Measurements from ENCODE around the gene STARD9. TPM values are rescaled to one million over a fixed set of nuclear protein-coding genes. Genes with fewer than 3 reads are reported as not detected.

The STARD9 gene
- total RNA-seq, 1 experiment from 2014 or later = 0.92 TPM

- no peaks in the 10 kb centered on the region for H3K36me3 Mint-ChIP-seq (ENCODE audit: insufficient read depth, unreplicated experiment)
- CTCF ChIA-PET = no interaction called here
- no peaks in the 10 kb centered on the region for H3K27me3 Mint-ChIP-seq (ENCODE audit: unreplicated experiment)
- no peak for TF ChIP-seq CTCF (IDR thresholded peaks at IDR 0.05; ENCODE audit: unreplicated experiment)
- no peak overlapping the region for H3K4me3 Mint-ChIP-seq (ENCODE audit: low read depth, unreplicated experiment)
- H3K4me1 Mint-ChIP-seq (ENCODE audit: low read depth, unreplicated experiment) = no peaks in the 10 kb centered on the region
- DNase-seq = no peak
- peaks cover 3% of the 10 kb centered on the region for H3K9me3 Mint-ChIP-seq (ENCODE audit: low read depth, unreplicated experiment)
- H3K27ac Mint-ChIP-seq (ENCODE audit: unreplicated experiment) = no peak overlapping the region
- no TSS peak for BruUV-seq (replicated peaks)
- intact Hi-C loops (cut with micrococcal nuclease; ENCODE audit: unreplicated experiment) = no loop called here
Observed at GRCh38 chr15:42705336-42705735, 129.9 kb downstream of the STARD9 start.

- H3K27me3 Mint-ChIP-seq (ENCODE audit: unreplicated experiment) = no peaks in the 10 kb centered on the region
- no peaks in the 10 kb centered on the region for H3K36me3 Mint-ChIP-seq (ENCODE audit: insufficient read depth, unreplicated experiment)
- no peaks in the 10 kb centered on the region for H3K4me1 Mint-ChIP-seq (ENCODE audit: low read depth, unreplicated experiment)
- CTCF ChIA-PET = interaction anchor here (0.6 kb wide), 1 partner anchor 312 kb away, joined by 3 read pairs; no protein-coding TSS in a partner anchor
- no peak for TF ChIP-seq CTCF (IDR thresholded peaks at IDR 0.05; ENCODE audit: unreplicated experiment)
- intact Hi-C loops (cut with micrococcal nuclease; ENCODE audit: unreplicated experiment) = no loop called here
- H3K9me3 Mint-ChIP-seq (ENCODE audit: low read depth, unreplicated experiment) = no peaks in the 10 kb centered on the region
- H3K27ac Mint-ChIP-seq (ENCODE audit: unreplicated experiment) = no peak overlapping the region
- no TSS peak for BruUV-seq (replicated peaks)
- H3K4me3 Mint-ChIP-seq (ENCODE audit: low read depth, unreplicated experiment) = no peak overlapping the region
- no peak for DNase-seq
Observed at GRCh38 chr15:42707068-42707467, 131.7 kb downstream of the STARD9 start.

- no peak overlapping the region for H3K27ac Mint-ChIP-seq (ENCODE audit: unreplicated experiment)
- no peaks in the 10 kb centered on the region for H3K4me1 Mint-ChIP-seq (ENCODE audit: low read depth, unreplicated experiment)
- no peak for TF ChIP-seq CTCF (IDR thresholded peaks at IDR 0.05; ENCODE audit: unreplicated experiment)
- H3K9me3 Mint-ChIP-seq (ENCODE audit: low read depth, unreplicated experiment) = no peaks in the 10 kb centered on the region
- no TSS peak for BruUV-seq (replicated peaks)
- no peaks in the 10 kb centered on the region for H3K27me3 Mint-ChIP-seq (ENCODE audit: unreplicated experiment)
- no peaks in the 10 kb centered on the region for H3K36me3 Mint-ChIP-seq (ENCODE audit: insufficient read depth, unreplicated experiment)
- CTCF ChIA-PET = no interaction called here
- intact Hi-C loops (cut with micrococcal nuclease; ENCODE audit: unreplicated experiment) = no loop called here
- H3K4me3 Mint-ChIP-seq (ENCODE audit: low read depth, unreplicated experiment) = no peak overlapping the region
- DNase-seq = no peak
Observed at GRCh38 chr15:42707873-42708544, 132.6 kb downstream of the STARD9 start.

GRCh38 chr15:42710662-42711061 lies 135.3 kb downstream of the STARD9 start:
- Mint-ChIP-seq H3K4me1 (ENCODE audit: low read depth, unreplicated experiment) (no peaks in the 10 kb centered on the region), H3K9me3 (ENCODE audit: low read depth, unreplicated experiment) (no peaks in the 10 kb centered on the region), H3K36me3 (ENCODE audit: insufficient read depth, unreplicated experiment) (no peaks in the 10 kb centered on the region), H3K27me3 (ENCODE audit: unreplicated experiment) (no peaks in the 10 kb centered on the region), H3K4me3 (ENCODE audit: low read depth, unreplicated experiment) (no peak overlapping the region), H3K27ac (ENCODE audit: unreplicated experiment) (no peak overlapping the region)
- intact Hi-C loops (cut with micrococcal nuclease; ENCODE audit: unreplicated experiment) = no loop called here
- CTCF ChIA-PET = no interaction called here
- no peak for DNase-seq
- TF ChIP-seq CTCF (IDR thresholded peaks at IDR 0.05; ENCODE audit: unreplicated experiment) = no peak
- BruUV-seq (replicated peaks) = no TSS peak

Measured in Calu3 (cell line).